GM23338 (cell line): ENCODE results near the gene TMEM127.

Source experiments
- CREB1 ChIP-seq: fragments of 250-450 bp; sonication (Bioruptor Pico); IDR thresholded peaks from 2 replicates; pipeline ENCODE4 v1.5.0; 2020; ENCODE audit warnings: low read depth, mild to moderate bottlenecking, moderate library complexity
- CTCF ChIP-seq, 2 experiments: fragments of 200-600 bp in 1 of 2; sonication (generic) in 1 of 2; conservative IDR thresholded peaks; 2 replicates each; pipeline versions ENCODE4 v1.5.1 to v1.6.1; 2016 to 2017; ENCODE audit warnings: antibody characterized with exemption in 2 of 2, low read depth in 2 of 2, mild to moderate bottlenecking in 2 of 2, moderate library complexity in 1 of 2
- EZH2 ChIP-seq: fragments of 200-600 bp; sonication (generic); IDR thresholded peaks from one replicate; pipeline ENCODE4 v1.8.0; 2017; ENCODE audit warnings: antibody characterized with exemption, mild to moderate bottlenecking, low read depth; ENCODE audit not compliant: unreplicated experiment
- EZH2phosphoT487 ChIP-seq: fragments of 200-600 bp; sonication (generic); IDR thresholded peaks from one replicate; pipeline ENCODE4 v1.8.1; 2018; ENCODE audit warnings: antibody characterized with exemption; ENCODE audit not compliant: unreplicated experiment
- JUNB ChIP-seq: IDR thresholded peaks from one replicate; pipeline ENCODE4 v1.6.1; 2016; ENCODE audit warnings: antibody characterized with exemption; ENCODE audit not compliant: unreplicated experiment
- NANOG ChIP-seq: IDR thresholded peaks from 2 replicates; pipeline ENCODE4 v1.6.1; 2016; ENCODE audit warnings: antibody characterized with exemption, borderline replicate concordance
- POLR2AphosphoS5 ChIP-seq: IDR thresholded peaks from 2 replicates; pipeline ENCODE4 v1.6.1; 2016; ENCODE audit warnings: antibody characterized with exemption, low read depth
- REST ChIP-seq: IDR thresholded peaks from one replicate; pipeline ENCODE4 v1.6.1; 2018; ENCODE audit warnings: antibody characterized with exemption; ENCODE audit not compliant: unreplicated experiment
- STAT1 ChIP-seq: IDR thresholded peaks from one replicate; pipeline ENCODE4 v1.6.1; 2016; ENCODE audit warnings: antibody characterized with exemption; ENCODE audit not compliant: unreplicated experiment
- ZNF331 ChIP-seq: fragments of 250-450 bp; sonication (Bioruptor Pico); IDR thresholded peaks from 2 replicates; pipeline ENCODE4 v1.5.0; 2020; ENCODE audit warnings: low read depth, mild to moderate bottlenecking, moderate library complexity
- ZNF462 ChIP-seq: fragments of 250-450 bp; sonication (Bioruptor Pico); IDR thresholded peaks from 2 replicates; pipeline ENCODE4 v1.5.0; 2020; ENCODE audit warnings: mild to moderate bottlenecking, moderate library complexity

- no peak for TF ChIP-seq CTCF (conservative IDR thresholded peaks at IDR 0.05; ENCODE audit: low read depth in 2 of 2)
- TF ChIP-seq EZH2phosphoT487, result no peak
- TF ChIP-seq CREB1 (CRISPR knock-in tag), result no peak
- no peak for TF ChIP-seq REST
- TF ChIP-seq ZNF331, result no peak
- no peak for TF ChIP-seq JUNB
- no peak for TF ChIP-seq STAT1
- TF ChIP-seq POLR2AphosphoS5, result no peak
- TF ChIP-seq NANOG, result no peak
- TF ChIP-seq EZH2, result no peak
- TF ChIP-seq ZNF462, result no peak
These were observed 49.2 kb upstream of the TMEM127 start for GRCh38 chr2:96315005-96315399.
